ENCODE measurements around the gene ZNF232.
"Not testable (repeated sequence)": the region's sequence is repeated elsewhere in the genome, so short reads cannot be mapped to it uniquely, and the experiment has no call there.

The ZNF232 gene

GRCh38 chr17:5129770-5130169, 18.1 kb upstream of the ZNF232 start:
- DNase-seq (ENCODE audit: low read depth), result not testable (repeated sequence)

GRCh38 chr17:5128905-5129535, 17.3 kb upstream of the ZNF232 start:
- no peak for DNase-seq (ENCODE audit: low read depth)

- not testable (repeated sequence) for DNase-seq (ENCODE audit: low read depth)
Measured at GRCh38 chr17:5128387-5128786, 16.7 kb upstream of the ZNF232 start.

GRCh38 chr17:5127910-5128309, 16.2 kb upstream of the ZNF232 start:
- DNase-seq (ENCODE audit: low read depth), result no peak

GRCh38 chr17:5126719-5127488, 15.2 kb upstream of the ZNF232 start:
- DNase-seq (ENCODE audit: low read depth), result no peak

- DNase-seq (ENCODE audit: low read depth), result not testable (repeated sequence)
Measured at GRCh38 chr17:5124896-5125295, 13.2 kb upstream of the ZNF232 start.

- DNase-seq (ENCODE audit: low read depth), result not testable (repeated sequence)
Measured at GRCh38 chr17:5124125-5124760, 12.6 kb upstream of the ZNF232 start.

GRCh38 chr17:5123343-5124124, 11.9 kb upstream of the ZNF232 start:
- DNase-seq (ENCODE audit: low read depth), result no peak

GRCh38 chr17:5122586-5123342, 11.1 kb upstream of the ZNF232 start:
- DNase-seq (ENCODE audit: low read depth), result no peak

- not testable (repeated sequence) for DNase-seq (ENCODE audit: low read depth)
Measured at GRCh38 chr17:5122056-5122455, 10.4 kb upstream of the ZNF232 start.

- DNase-seq (ENCODE audit: low read depth), result no peak
Measured at GRCh38 chr17:5121186-5121841, 9.6 kb upstream of the ZNF232 start.

- DNase-seq (ENCODE audit: low read depth), result not testable (repeated sequence)
Measured at GRCh38 chr17:5120436-5121185, 8.9 kb upstream of the ZNF232 start.

- DNase-seq (ENCODE audit: low read depth), result no peak
Measured at GRCh38 chr17:5120036-5120435, 8.4 kb upstream of the ZNF232 start.

GRCh38 chr17:5118219-5118618, 6.5 kb upstream of the ZNF232 start:
- DNase-seq (ENCODE audit: low read depth), result no peak

GRCh38 chr17:5115673-5116651, 4.3 kb upstream of the ZNF232 start, which contains the start of gene USP6:
USP6 (plus strand) TSS chr17:5116032; CDS start chr17:5130368, 14,336 bp downstream.
- DNase-seq (ENCODE audit: low read depth), result no peak

GRCh38 chr17:5110816-5111215, 862 bp downstream of the ZNF232 start:
- no peak for DNase-seq (ENCODE audit: low read depth)

- DNase-seq (ENCODE audit: low read depth), result no peak
Measured at GRCh38 chr17:5100832-5101231, 10.8 kb downstream of the ZNF232 start.

GRCh38 chr17:5099271-5099670, 12.4 kb downstream of the ZNF232 start:
- DNase-seq (ENCODE audit: low read depth), result no peak
